ENCODE results near the gene APBA1.

- TF ChIP-seq CTCF (IDR thresholded peaks at IDR 0.05) (no peak), POLR2AphosphoS5 (IDR thresholded peaks at IDR 0.05; ENCODE audit: low read depth, low read length) (no peak), TEAD4 (IDR thresholded peaks at IDR 0.05; ENCODE audit: borderline replicate concordance, insufficient read depth) (no peak), FOXM1 (IDR thresholded peaks at IDR 0.05; ENCODE audit: low read depth) (no peak), SIN3A (IDR thresholded peaks at IDR 0.05; ENCODE audit: borderline replicate concordance, low read depth, low read length) (no peak), CHD2 (IDR thresholded peaks at IDR 0.05; ENCODE audit: low read length, partially characterized antibody) (no peak), EP300 (IDR thresholded peaks at IDR 0.05; ENCODE audit: borderline replicate concordance in 1 of 2, low read depth in 1 of 2, low read length in 1 of 2) (no peak), USF2 (IDR thresholded peaks at IDR 0.05; ENCODE audit: borderline replicate concordance, low read depth, low read length) (no peak), MEF2A (IDR thresholded peaks at IDR 0.05; ENCODE audit: borderline replicate concordance, low read depth) (no peak), MXI1 (IDR thresholded peaks at IDR 0.05; ENCODE audit: low read depth, low read length) (no peak), TAF1 (IDR thresholded peaks at IDR 0.05; ENCODE audit: borderline replicate concordance, low read depth, low read length) (no peak), RFX5 (IDR thresholded peaks at IDR 0.05; ENCODE audit: low read length) (no peak), RAD21 (IDR thresholded peaks at IDR 0.05; ENCODE audit: low read length) (no peak), SMC3 (IDR thresholded peaks at IDR 0.05; ENCODE audit: low read depth, low read length) (no peak)
Measured at GRCh38 chr9:69689991-69690538, 17.9 kb upstream of the APBA1 start.
